Measurements from ENCODE around the gene MRPS22. TPM values are rescaled to one million over a fixed set of nuclear protein-coding genes. Genes with fewer than 3 reads are reported as not detected.

Gene MRPS22
- total and polyA plus RNA-seq, 4 donors, result 33.2 to 44.7 (median 40.2) TPM

GRCh38 chr3:139312959-139313358 lies 30.9 kb upstream of the MRPS22 start:
- H3K27ac ChIP-seq (ENCODE audit: low read depth in 1 of 2, low read length in 1 of 2), result no peak overlapping the region
- no peaks in the 10 kb centered on the region for H3K4me1 ChIP-seq (ENCODE audit: control insufficient read depth in 5 of 5, insufficient read depth in 5 of 5, low read length in 5 of 5)
- peaks cover 0 to 4% (median 0%) of the 10 kb centered on the region in 4 donors for H3K9me3 ChIP-seq (ENCODE audit: control insufficient read depth in 4 of 4, insufficient read depth in 3 of 4, low read length in 3 of 4)
- no peak overlapping the region for H3K9ac ChIP-seq (ENCODE audit: insufficient read depth in 1 of 2, low read length in 2 of 2)
- 87 to 90% methylated on average over 2 of the region's 2 CpGs for WGBS, 2 donors
- no peaks in the 10 kb centered on the region for H3K27me3 ChIP-seq (ENCODE audit: control insufficient read depth in 3 of 3, insufficient read depth in 3 of 3, low read length in 2 of 3)
- no peak overlapping the region for H3K4me3 ChIP-seq
- DNase-seq, result no peak
- no peak for ATAC-seq (ENCODE audit: insufficient read depth, low FRiP score)
- H3K36me3 ChIP-seq (ENCODE audit: control insufficient read depth in 4 of 4, insufficient read depth in 4 of 4, low read length in 4 of 4), result no peaks in the 10 kb centered on the region
- TF ChIP-seq CTCF (IDR thresholded peaks at IDR 0.05; ENCODE audit: control extremely low read depth, extremely low read depth), result no peak

GRCh38 chr3:139313921-139314320 lies 29.9 kb upstream of the MRPS22 start:
- peaks cover 0 to 4% (median 0%) of the 10 kb centered on the region in 4 donors for H3K9me3 ChIP-seq (ENCODE audit: control insufficient read depth in 4 of 4, insufficient read depth in 3 of 4, low read length in 3 of 4)
- TF ChIP-seq CTCF (IDR thresholded peaks at IDR 0.05; ENCODE audit: control extremely low read depth, extremely low read depth), result no peak
- DNase-seq, result no peak
- H3K27me3 ChIP-seq (ENCODE audit: control insufficient read depth in 3 of 3, insufficient read depth in 3 of 3, low read length in 2 of 3), result no peaks in the 10 kb centered on the region
- H3K4me1 ChIP-seq (ENCODE audit: control insufficient read depth in 5 of 5, insufficient read depth in 5 of 5, low read length in 5 of 5), result peaks cover 0 to 4% (median 0%) of the 10 kb centered on the region in 5 donors
- no peak for ATAC-seq (ENCODE audit: insufficient read depth, low FRiP score)
- H3K36me3 ChIP-seq (ENCODE audit: control insufficient read depth in 4 of 4, insufficient read depth in 4 of 4, low read length in 4 of 4), result no peaks in the 10 kb centered on the region
- no peak overlapping the region for H3K9ac ChIP-seq (ENCODE audit: insufficient read depth in 1 of 2, low read length in 2 of 2)
- no peak overlapping the region for H3K4me3 ChIP-seq
- no peak overlapping the region for H3K27ac ChIP-seq (ENCODE audit: low read depth in 1 of 2, low read length in 1 of 2)
- WGBS, 2 donors, result 87 to 90% methylated on average over 5 of the region's 5 CpGs

- H3K27ac ChIP-seq (ENCODE audit: low read depth in 1 of 2, low read length in 1 of 2), result no peak overlapping the region
- H3K4me1 ChIP-seq (ENCODE audit: control insufficient read depth in 5 of 5, insufficient read depth in 5 of 5, low read length in 5 of 5), result peaks cover 0 to 4% (median 0%) of the 10 kb centered on the region in 5 donors
- WGBS, 2 donors, result 58 to 73% methylated on average over 6 of the region's 6 CpGs
- ATAC-seq (ENCODE audit: insufficient read depth, low FRiP score) (no peak), DNase-seq (no peak)
- no peak overlapping the region for H3K4me3 ChIP-seq
- no peak overlapping the region for H3K9ac ChIP-seq (ENCODE audit: insufficient read depth in 1 of 2, low read length in 2 of 2)
- H3K36me3 ChIP-seq (ENCODE audit: control insufficient read depth in 4 of 4, insufficient read depth in 4 of 4, low read length in 4 of 4), result no peaks in the 10 kb centered on the region
- no peaks in the 10 kb centered on the region for H3K27me3 ChIP-seq (ENCODE audit: control insufficient read depth in 3 of 3, insufficient read depth in 3 of 3, low read length in 2 of 3)
- no peak for TF ChIP-seq CTCF (IDR thresholded peaks at IDR 0.05; ENCODE audit: control extremely low read depth, extremely low read depth)
- H3K9me3 ChIP-seq (ENCODE audit: control insufficient read depth in 4 of 4, insufficient read depth in 3 of 4, low read length in 3 of 4), result peaks cover 0 to 4% (median 0%) of the 10 kb centered on the region in 4 donors
These were observed 26.6 kb upstream of the MRPS22 start for GRCh38 chr3:139317215-139317614.
